ENCODE data around the gene TDRD1. TPM values are rescaled to one million over a fixed set of nuclear protein-coding genes. Genes with fewer than 3 reads are reported as not detected.

The TDRD1 gene
- total RNA-seq, 1 donor from 2014 or later: 0.41 TPM

DNA sequence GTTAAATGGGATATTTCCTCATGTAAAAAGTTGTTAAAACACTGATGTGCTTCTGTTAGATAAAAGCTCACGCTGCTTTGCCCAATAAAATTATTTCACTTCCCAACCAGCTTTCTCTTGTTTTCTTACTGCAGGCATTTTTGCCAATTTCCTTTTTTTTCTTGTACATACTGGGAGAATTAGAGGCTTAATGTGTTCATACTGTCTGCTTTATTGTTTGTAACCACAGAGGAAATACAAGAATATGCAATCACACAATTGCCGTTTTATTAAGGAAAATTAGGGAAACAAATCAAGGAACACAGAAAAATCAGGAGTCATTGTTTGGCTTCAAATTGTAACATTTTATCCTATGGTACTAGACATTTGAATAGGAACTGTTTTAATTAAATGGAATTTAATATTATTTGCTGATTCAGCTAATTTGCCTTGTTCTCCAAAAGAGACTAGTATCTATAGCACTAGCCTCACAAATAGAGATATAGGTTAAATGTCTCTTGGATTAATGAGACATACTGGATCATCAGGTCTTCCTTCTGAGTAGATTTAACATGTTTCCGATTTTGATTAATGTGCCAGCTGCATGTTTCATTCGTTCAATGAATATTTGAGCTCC lies 53.5 kb downstream of the TDRD1 start:
- no peak for DNase-seq (ENCODE audit: low spot score in 2 of 2)
- FAIRE-seq: no peak

- DNase-seq (ENCODE audit: low spot score in 2 of 2): no peak
- FAIRE-seq: no peak
Observed at GRCh38 chr10:114233482-114233881, 54.3 kb downstream of the TDRD1 start.

GRCh38 chr10:114234132-114234531 lies 55.0 kb downstream of the TDRD1 start:
- FAIRE-seq (no peak), DNase-seq (ENCODE audit: low spot score in 2 of 2) (no peak)

- no peak for FAIRE-seq
- DNase-seq (ENCODE audit: low spot score in 2 of 2): no peak
Observed at GRCh38 chr10:114239117-114239993, 60.2 kb downstream of the TDRD1 start, which contains the start of gene VWA2. TSS of gene VWA2 (plus strand) at chr10:114239254. CDS start at chr10:114248714, 9,460 bp downstream.

- FAIRE-seq (no peak), DNase-seq (ENCODE audit: low spot score in 2 of 2) (no peak)
Observed at GRCh38 chr10:114239994-114240345, 60.8 kb downstream of the TDRD1 start.

GRCh38 chr10:114242235-114242634 lies 63.1 kb downstream of the TDRD1 start:
- FAIRE-seq (no peak), DNase-seq (ENCODE audit: low spot score in 2 of 2) (no peak)

GRCh38 chr10:114243661-114244060 lies 64.5 kb downstream of the TDRD1 start:
- DNase-seq (ENCODE audit: low spot score in 2 of 2): no peak
- FAIRE-seq: no peak

DNA sequence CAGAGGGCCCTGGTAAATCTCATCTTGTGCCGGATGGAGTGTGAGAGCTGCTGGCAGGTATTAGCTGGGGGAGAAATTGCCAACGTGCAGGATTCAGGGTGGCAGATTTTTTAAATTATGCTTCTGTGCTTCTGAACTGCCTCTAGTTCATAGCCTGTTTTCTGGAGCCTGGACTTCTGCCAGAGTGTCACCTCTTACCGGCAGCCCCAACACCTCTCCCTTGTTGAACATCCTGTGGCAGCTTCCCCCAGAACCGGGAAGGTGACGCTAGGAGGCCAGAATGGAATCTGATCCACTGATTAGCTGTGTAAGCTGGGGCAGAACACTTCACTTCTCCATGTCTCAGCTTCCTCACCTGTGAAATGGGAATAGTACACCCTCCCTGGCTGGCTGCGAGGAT lies 65.0 kb downstream of the TDRD1 start:
- FAIRE-seq: no peak
- DNase-seq (ENCODE audit: low spot score in 2 of 2): no peak

- no peak for DNase-seq (ENCODE audit: low spot score in 2 of 2)
- no peak for FAIRE-seq
Observed at GRCh38 chr10:114245121-114245791, 66.1 kb downstream of the TDRD1 start.

- DNase-seq (ENCODE audit: low spot score in 2 of 2): no peak
Observed at GRCh38 chr10:114246679-114247305, 67.6 kb downstream of the TDRD1 start.

DNA sequence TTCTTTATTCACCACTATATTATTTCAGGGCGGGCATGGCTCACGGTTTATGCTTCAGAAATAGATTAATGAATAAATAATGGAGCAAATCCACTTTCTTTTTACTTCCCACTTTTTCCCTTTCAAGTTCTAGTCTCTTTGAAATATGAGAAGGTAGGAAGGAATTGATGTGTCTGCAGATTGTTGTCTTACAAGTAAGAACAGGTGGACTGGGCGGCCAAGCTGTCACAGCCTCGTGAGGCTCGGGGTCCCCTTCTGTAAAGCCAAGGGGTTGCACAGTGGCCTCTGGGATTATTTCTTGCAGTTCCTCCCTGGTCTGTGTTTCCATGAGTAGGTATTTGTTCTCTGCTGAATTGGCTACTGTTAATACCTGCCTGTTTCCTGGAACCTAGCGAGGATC lies 71.1 kb downstream of the TDRD1 start:
- FAIRE-seq (no peak), DNase-seq (ENCODE audit: low spot score in 2 of 2) (no peak)

More at GRCh38 chr10:114246679-114247305, 67.6 kb downstream of the TDRD1 start:
- FAIRE-seq: no peak

DNA sequence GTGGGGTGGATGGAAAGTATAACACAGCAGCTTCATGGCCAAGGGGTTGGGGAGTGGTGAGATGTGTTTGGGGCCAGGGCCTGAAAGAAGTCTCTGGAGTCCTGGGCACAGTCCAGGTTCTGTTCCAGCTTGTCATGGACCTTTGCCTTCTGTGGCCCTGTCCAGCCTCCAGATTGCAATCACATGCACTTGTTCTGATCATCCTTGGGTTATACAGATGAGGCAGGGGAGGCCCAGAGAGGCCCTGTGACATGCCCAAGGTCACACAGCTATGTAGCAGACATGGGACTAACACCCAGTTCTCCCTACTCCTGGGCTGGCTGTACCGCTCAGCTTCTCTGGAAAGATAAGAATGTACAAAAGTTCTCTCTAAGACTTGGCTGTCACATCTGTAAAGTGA lies 71.6 kb downstream of the TDRD1 start:
- FAIRE-seq (no peak), DNase-seq (ENCODE audit: low spot score in 2 of 2) (no peak)

- no peak for DNase-seq (ENCODE audit: low spot score in 2 of 2)
- FAIRE-seq: no peak
Observed at GRCh38 chr10:114252092-114252491, 72.9 kb downstream of the TDRD1 start.

- DNase-seq (ENCODE audit: low spot score in 2 of 2): no peak
- FAIRE-seq: no peak
Observed at GRCh38 chr10:114252883-114253282, 73.7 kb downstream of the TDRD1 start.

DNA sequence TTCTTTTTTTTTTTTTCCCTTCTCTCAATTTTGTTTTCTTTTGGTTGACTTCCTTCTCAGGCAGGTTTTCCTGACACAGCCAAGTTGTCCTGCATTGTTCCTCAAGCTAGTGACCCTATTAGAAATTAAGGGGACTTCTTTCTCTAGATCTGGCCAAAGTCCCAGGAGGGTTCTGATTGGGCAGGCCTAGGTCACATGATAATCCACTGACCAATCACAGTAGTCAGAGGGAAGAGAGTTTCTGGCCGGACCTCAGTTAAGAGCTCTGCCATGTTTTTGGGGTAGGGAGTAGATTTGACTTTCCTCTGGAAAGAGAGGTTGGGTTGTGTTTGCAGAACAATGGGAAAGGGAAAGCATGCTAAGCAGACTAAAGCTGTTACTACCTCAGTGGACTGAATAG lies 76.1 kb downstream of the TDRD1 start:
- FAIRE-seq (no peak), DNase-seq (ENCODE audit: low spot score in 2 of 2) (no peak)

DNA sequence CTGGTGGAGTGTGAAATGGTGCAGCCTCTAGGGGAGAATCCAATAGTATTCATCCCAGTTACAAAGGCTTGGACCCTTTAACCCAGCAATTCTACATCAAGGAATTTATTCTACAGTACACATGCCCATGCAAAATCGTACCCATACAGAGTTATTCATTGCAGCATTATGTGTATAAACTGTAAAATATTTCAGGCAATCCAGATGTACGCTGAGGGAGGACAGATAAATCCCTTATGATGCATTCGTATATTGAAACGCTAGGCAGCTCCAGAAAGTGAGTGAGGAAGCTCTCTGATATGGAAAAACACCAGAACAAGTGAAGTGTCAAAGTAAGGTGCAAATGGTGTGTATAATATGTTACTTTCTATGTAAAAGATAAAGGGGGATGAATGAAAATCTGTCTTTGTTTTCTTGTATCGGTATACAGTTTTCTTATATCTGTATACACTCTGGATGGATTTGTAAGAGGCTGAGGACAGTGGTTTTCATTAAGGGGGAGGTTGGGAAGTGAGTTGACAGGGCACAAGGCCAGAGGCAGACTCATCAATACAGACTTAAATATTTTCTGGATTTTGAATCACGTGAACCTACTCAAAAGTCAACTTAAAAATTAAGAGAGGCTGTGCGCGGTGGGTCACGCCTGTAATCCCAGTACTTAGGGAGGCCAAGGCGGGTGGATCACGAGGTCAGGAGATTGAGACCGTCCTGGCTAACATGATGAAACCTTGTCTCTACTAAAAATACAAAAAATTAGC lies 77.0 kb downstream of the TDRD1 start:
- DNase-seq (ENCODE audit: low spot score in 2 of 2) (no peak), FAIRE-seq (no peak)

DNA sequence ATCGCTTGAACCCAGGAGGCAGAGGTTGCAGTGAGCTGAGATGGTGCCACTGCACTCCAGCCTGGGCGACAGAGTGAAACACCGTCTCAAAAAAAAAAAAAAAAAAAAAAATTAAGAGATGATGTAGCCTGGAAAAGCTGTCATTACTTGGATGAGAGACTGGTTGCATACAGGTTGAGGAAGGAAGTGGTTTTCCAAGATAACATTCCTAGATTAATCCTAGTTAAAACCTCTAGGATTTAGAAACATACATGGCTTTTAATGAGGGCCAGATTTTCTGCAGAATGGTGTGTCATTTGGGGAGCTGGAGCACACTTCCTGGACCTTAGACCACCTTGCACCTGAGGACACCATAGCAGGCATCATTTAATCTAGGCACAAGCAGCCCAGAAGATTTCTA lies 77.7 kb downstream of the TDRD1 start:
- no peak for DNase-seq (ENCODE audit: low spot score in 2 of 2)
- no peak for FAIRE-seq

- DNase-seq (ENCODE audit: low spot score in 2 of 2) (no peak), FAIRE-seq (no peak)
Observed at GRCh38 chr10:114257498-114257897, 78.3 kb downstream of the TDRD1 start.

DNA sequence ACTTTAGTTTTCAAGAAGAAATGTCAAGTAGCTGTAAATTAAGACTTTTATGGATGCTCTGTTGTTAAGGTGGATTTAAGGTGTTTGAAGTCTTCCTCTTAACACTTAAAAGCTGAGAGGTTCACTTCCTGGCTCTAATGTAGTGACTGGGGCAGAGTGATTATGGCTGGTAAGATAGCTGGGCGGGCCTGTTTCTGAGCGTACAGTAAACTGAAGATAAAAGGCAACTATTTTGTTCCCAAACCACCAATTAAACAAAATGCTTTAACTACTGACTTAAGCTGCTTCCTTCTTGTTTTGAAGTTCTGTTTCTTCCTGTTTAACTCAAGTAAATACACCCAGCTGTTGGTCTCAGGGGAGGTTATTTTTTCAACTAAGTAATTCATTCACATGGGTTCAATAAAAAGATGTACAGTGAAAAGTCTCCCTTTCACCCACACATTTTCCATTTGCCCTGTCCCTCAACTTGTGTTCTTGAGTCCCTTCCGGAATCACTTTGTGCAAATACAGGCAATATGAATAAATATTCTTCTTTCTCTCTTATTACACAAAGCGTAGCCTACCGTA lies 79.2 kb downstream of the TDRD1 start:
- DNase-seq (ENCODE audit: low spot score in 2 of 2) (no peak), FAIRE-seq (no peak)

DNA sequence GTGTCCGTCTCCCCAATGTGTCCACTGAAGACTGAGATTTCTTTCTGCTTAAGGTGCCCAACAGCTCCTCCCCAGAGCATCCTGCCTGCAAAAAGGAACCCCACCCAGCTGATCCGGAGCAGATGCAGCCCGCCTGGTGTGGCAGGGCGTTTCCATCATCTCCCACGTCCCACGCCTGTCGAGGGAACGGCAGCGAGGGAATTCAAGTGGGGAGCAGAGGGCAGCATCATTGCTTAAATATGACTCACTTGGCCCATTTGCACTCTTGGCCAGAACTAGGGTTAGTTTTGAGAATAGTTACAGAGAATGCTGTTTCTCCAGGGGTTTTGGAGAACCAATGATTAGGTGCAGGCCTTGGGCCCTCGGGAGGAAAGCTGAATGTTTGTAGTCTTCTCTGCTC lies 80.7 kb downstream of the TDRD1 start:
- FAIRE-seq: no peak
- no peak for DNase-seq (ENCODE audit: low spot score in 2 of 2)
